Gastrocnemius medialis (tissue), 4 donors: ENCODE measurements around the gene TIAM2. TPM values are rescaled to one million over a fixed set of nuclear protein-coding genes. Genes with fewer than 3 reads are reported as not detected.

Experiments used
- ATAC-seq, 2 donors: fragments of 150-250 bp; one replicate each; pipeline ENCODE4 v1.9.1; 2016
- DNase-seq, 2 donors: peaks; one replicate each; pipeline ENCODE4 v3.0.0-alpha.2; 2019
- H3K27ac ChIP-seq, 4 donors: fragments of 200-600 bp; sonication (generic); 1 replicate in 1 of 4; 2 replicates in 3 of 4; pipeline ENCODE4 v1.5.1; 2016 to 2018; ENCODE audit warnings: mild to moderate bottlenecking in 2 of 4, moderate library complexity in 1 of 4
- H3K27me3 ChIP-seq, 3 donors: fragments of 200-600 bp; sonication (generic) in 2 of 3; 1 replicate in 1 of 3; 2 replicates in 2 of 3; pipeline versions ENCODE4 v1.5.1 to v1.6.0; 2016 to 2019; ENCODE audit warnings: mild to moderate bottlenecking in 1 of 3, moderate library complexity in 1 of 3
- H3K36me3 ChIP-seq, 2 donors: fragments of 200-600 bp; sonication (generic) in 1 of 2; one replicate each; pipeline ENCODE4 v1.5.1; 2017 to 2018
- H3K4me1 ChIP-seq, 2 donors: fragments of 200-600 bp; sonication (generic) in 1 of 2; one replicate each; pipeline ENCODE4 v1.5.1; 2016 to 2017; ENCODE audit warnings: mild to moderate bottlenecking in 2 of 2
- H3K4me3 ChIP-seq, 4 donors: fragments of 200-600 bp; sonication (generic) in 3 of 4; 1 replicate in 1 of 4; 2 replicates in 3 of 4; pipeline ENCODE4 v1.5.1; 2016 to 2019; ENCODE audit warnings: mild to moderate bottlenecking in 2 of 4
- H3K9me3 ChIP-seq, 3 donors: fragments of 200-600 bp; sonication (generic) in 2 of 3; 1 replicate in 1 of 3; 2 replicates in 2 of 3; pipeline ENCODE4 v1.5.1; 2016 to 2019
- CTCF ChIP-seq, 5 experiments: fragments of 450-650 bp in 3 of 5; fragments of 200-600 bp in 2 of 5; sonication (generic) in 2 of 5; IDR thresholded peaks in 4 of 5; conservative IDR thresholded peaks in 1 of 5; 1 replicate in 4 of 5; 2 replicates in 1 of 5; pipeline ENCODE4 v1.5.1; 2016 to 2019; ENCODE audit warnings: antibody characterized with exemption in 5 of 5, mild to moderate bottlenecking in 3 of 5, moderate library complexity in 3 of 5
- POLR2A ChIP-seq, 2 donors: fragments of 450-650 bp; IDR thresholded peaks; one replicate each; pipeline ENCODE4 v1.6.1; 2017; ENCODE audit warnings: antibody characterized with exemption in 2 of 2, mild to moderate bottlenecking in 2 of 2, moderate library complexity in 2 of 2
- in situ Hi-C, 4 donors: fragments of 200-750 bp; cut with MboI; loops; one replicate each; pipeline versions ENCODE4 v1.15.0 to v1.8.0; 2017; ENCODE audit warnings: low sequenced_read_pairs in 4 of 4
- intact Hi-C: fragments of 100-400 bp; cut with DNase I; formaldehyde crosslinking; loops from one replicate; pipeline ENCODE4 v1.15.1; 2023; ENCODE audit warnings: low total_unique reads
- total RNA-seq, 4 donors: library from RNA; depleted of rRNA; stranded (reverse); fragments of >200 nt; gene quantifications; one replicate each; pipeline versions ENCODE4 v1.1.0 to v1.2.3, GENCODE V29; 2016

TIAM2 gene
- total RNA-seq, 4 donors from 2014 or later = 4.4 to 18.8 (median 13.6) TPM

- Histone ChIP-seq H3K36me3 (no peaks in the 10 kb centered on the region), H3K4me1 (peaks cover 0 to 7% of the 10 kb centered on the region in 2 donors), H3K9me3 (no peaks in the 10 kb centered on the region), H3K27me3 (no peaks in the 10 kb centered on the region), H3K27ac (no peak overlapping the region), H3K4me3 (no peak overlapping the region)
- DNase-seq (no peak), ATAC-seq (no peak)
- intact Hi-C loops = no loop called here
- in situ Hi-C loops = no loop called here
- no peak for TF ChIP-seq CTCF (IDR thresholded peaks at IDR 0.05 in 4 of 5, conservative IDR thresholded peaks at IDR 0.05 in 1 of 5)
- TF ChIP-seq POLR2A (IDR thresholded peaks at IDR 0.05) = no peak
These were observed 41.8 kb downstream of the TIAM2 start for GRCh38 chr6:155036907-155037306.

- in situ Hi-C loops (no loop called here), intact Hi-C loops (no loop called here)
- no peaks in the 10 kb centered on the region for H3K27me3 ChIP-seq
- H3K36me3 ChIP-seq = no peaks in the 10 kb centered on the region
- TF ChIP-seq POLR2A (IDR thresholded peaks at IDR 0.05) (no peak), CTCF (IDR thresholded peaks at IDR 0.05 in 4 of 5, conservative IDR thresholded peaks at IDR 0.05 in 1 of 5) (no peak)
- H3K9me3 ChIP-seq = no peaks in the 10 kb centered on the region
- H3K27ac ChIP-seq = no peak overlapping the region
- no peak overlapping the region for H3K4me3 ChIP-seq
- peaks cover 0 to 9% of the 10 kb centered on the region in 2 donors for H3K4me1 ChIP-seq
- no peak for ATAC-seq
- no peak for DNase-seq
These were observed 43.0 kb downstream of the TIAM2 start for GRCh38 chr6:155038104-155038503.

GRCh38 chr6:155038527-155038926, 43.4 kb downstream of the TIAM2 start:
- intact Hi-C loops = no loop called here

GRCh38 chr6:155039618-155040017, 44.5 kb downstream of the TIAM2 start:
- ATAC-seq = no peak
- intact Hi-C loops = no loop called here
- Histone ChIP-seq H3K4me1 (peaks cover 0 to 9% of the 10 kb centered on the region in 2 donors), H3K4me3 (no peak overlapping the region), H3K36me3 (no peaks in the 10 kb centered on the region), H3K27ac (no peak overlapping the region), H3K27me3 (no peaks in the 10 kb centered on the region), H3K9me3 (no peaks in the 10 kb centered on the region)
- no peak for TF ChIP-seq CTCF (IDR thresholded peaks at IDR 0.05 in 4 of 5, conservative IDR thresholded peaks at IDR 0.05 in 1 of 5)
- no peak for TF ChIP-seq POLR2A (IDR thresholded peaks at IDR 0.05)
- in situ Hi-C loops = no loop called here
- no peak for DNase-seq

More at GRCh38 chr6:155038527-155038926, 43.4 kb downstream of the TIAM2 start:
- Histone ChIP-seq H3K27me3 (no peaks in the 10 kb centered on the region), H3K27ac (no peak overlapping the region), H3K4me3 (no peak overlapping the region), H3K9me3 (no peaks in the 10 kb centered on the region), H3K36me3 (no peaks in the 10 kb centered on the region), H3K4me1 (peaks cover 0 to 9% of the 10 kb centered on the region in 2 donors)
- ATAC-seq = no peak
- TF ChIP-seq CTCF (IDR thresholded peaks at IDR 0.05 in 4 of 5, conservative IDR thresholded peaks at IDR 0.05 in 1 of 5) = no peak
- TF ChIP-seq POLR2A (IDR thresholded peaks at IDR 0.05) = no peak
- no peak for DNase-seq
- in situ Hi-C loops = no loop called here

- peaks cover 0 to 9% of the 10 kb centered on the region in 2 donors for H3K4me1 ChIP-seq
- no peaks in the 10 kb centered on the region for H3K27me3 ChIP-seq
- H3K27ac ChIP-seq = no peak overlapping the region
- no peak overlapping the region for H3K4me3 ChIP-seq
- intact Hi-C loops = no loop called here
- DNase-seq = no peak
- TF ChIP-seq POLR2A (IDR thresholded peaks at IDR 0.05) = no peak
- TF ChIP-seq CTCF (IDR thresholded peaks at IDR 0.05 in 4 of 5, conservative IDR thresholded peaks at IDR 0.05 in 1 of 5) = no peak
- H3K36me3 ChIP-seq = no peaks in the 10 kb centered on the region
- in situ Hi-C loops = no loop called here
- ATAC-seq = no peak
- H3K9me3 ChIP-seq = no peaks in the 10 kb centered on the region
These were observed 45.0 kb downstream of the TIAM2 start for GRCh38 chr6:155040154-155040553.
